Activated T-helper 9 cell treated with anti-CD3 and anti-CD28 coated beads, Interleukin-2, amount 50 U/mL, for 16 hours (primary cell): ENCODE results near the gene PLK3.
"Not testable (repeated sequence)": the region's sequence is repeated elsewhere in the genome, so short reads cannot be mapped to it uniquely, and the experiment has no call there.

ENCODE experiments used
- DNase-seq: peaks from one replicate; pipeline ENCODE4 v3.0.0-alpha.2; 2020; ENCODE audit warnings: low read depth

PLK3 gene

DNA sequence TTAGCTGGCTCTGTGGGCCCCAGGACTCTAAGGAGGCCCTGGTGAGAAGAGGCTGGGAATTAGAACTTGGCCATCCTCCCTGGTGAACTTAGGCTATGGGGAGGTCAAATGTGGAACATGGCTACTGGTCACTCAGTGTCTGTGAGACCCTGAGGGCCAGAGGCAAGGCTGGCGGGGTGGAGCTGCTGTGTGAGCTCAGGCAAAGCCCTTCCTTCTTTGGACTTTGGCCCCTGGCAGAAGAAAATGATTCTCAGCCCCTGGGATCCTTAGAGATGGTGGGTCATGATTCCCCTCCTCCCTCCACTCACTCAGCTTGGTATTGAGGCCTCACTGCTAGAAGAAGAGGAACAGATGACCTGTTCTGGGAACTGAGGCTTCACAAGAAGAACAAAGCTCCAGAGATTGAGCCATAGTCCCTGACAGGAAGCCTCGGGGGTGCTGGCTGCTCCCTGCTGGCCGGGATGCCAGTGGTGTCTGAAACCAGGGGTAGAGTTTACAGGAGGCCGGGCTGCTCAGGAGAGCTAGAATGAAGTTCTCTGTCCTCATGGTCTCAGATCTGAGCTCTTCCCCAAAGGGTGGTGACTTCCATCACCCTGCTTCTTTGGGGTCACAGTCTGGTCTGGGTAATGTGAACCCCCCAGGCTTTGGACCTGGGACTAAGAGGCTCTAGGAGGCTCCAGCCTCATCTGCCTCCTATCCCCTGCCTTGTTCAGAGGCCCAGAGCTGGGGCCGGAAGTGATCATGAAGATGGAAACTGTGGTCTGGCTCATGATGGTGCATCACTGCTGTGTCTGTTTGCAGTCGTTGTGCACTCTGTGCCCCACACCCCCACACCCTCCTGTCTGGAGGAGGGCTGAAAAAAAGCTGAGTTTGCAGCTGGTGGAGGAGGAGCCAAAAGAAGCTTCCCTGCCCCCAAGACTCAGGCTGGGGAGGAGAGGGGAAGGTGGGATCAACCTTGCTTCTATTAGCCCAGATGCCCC lies 9.1 kb downstream of the PLK3 start:
- DNase-seq, result peak; percentile 78

DNA sequence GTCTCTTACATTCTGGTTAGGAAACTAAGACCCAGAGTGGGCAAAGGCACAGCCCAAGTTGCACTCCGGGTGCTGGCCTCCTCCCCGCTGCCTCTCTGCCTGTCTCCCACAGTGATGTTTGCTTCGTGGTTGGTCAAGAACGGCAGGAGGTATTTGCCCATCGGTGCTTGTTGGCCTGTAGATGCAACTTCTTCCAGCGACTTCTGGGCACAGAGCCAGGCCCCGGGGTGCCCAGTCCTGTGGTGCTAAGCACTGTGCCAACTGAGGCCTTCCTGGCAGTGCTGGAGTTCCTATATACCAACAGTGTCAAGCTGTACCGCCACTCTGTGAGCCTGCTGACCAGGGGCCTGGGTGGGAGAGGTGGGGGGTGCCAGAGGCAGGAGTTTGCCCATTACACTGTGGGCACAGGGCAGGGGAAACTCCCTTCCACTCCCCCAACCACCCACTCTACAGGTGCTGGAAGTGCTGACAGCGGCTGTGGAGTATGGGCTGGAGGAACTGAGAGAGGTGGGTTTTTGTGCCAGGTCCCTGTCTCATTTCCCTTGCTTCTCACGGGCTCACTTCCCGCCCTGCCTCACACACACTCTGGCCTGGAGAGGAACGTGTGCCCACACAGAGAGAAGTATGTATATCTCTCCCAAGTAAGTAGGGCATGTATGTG lies 10.1 kb downstream of the PLK3 start:
- DNase-seq, result no peak

DNA sequence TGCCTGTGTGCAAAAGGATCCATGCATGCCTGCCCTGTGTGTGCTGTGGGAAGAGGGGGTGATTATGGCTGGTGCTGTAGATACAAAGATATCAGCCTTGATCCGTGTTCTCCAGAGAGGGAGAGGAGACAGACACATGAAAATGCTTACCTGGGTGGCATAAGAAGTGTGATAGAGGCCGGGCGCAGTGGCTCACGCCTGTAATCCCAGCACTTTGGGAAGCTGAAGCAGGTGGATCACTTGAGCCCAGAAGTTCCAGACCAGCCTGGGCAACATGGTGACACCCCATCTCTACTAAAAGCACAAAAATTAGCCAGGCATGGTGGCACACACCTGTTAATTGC lies 10.6 kb downstream of the PLK3 start:
- not testable (repeated sequence) for DNase-seq

DNA sequence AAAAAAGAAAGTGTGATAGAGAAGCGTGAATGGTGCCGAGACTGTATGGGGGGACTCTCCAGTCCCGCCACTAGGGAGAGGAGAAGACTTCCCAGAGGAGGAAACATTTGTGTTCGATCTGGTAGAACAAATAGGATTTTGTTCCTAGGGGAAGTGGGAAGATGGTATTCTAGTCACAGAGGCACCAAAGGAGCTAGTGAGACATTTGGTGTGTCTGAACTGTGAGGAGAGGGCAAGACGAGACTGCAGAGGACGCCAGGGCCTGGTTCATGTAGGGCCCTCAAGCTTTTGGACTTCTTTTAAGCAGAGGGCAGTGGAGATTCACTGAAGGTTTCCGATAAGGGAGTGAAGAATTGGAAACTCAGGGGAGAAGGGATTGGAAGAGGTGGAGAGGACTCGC lies 11.1 kb downstream of the PLK3 start:
- no peak for DNase-seq

DNA sequence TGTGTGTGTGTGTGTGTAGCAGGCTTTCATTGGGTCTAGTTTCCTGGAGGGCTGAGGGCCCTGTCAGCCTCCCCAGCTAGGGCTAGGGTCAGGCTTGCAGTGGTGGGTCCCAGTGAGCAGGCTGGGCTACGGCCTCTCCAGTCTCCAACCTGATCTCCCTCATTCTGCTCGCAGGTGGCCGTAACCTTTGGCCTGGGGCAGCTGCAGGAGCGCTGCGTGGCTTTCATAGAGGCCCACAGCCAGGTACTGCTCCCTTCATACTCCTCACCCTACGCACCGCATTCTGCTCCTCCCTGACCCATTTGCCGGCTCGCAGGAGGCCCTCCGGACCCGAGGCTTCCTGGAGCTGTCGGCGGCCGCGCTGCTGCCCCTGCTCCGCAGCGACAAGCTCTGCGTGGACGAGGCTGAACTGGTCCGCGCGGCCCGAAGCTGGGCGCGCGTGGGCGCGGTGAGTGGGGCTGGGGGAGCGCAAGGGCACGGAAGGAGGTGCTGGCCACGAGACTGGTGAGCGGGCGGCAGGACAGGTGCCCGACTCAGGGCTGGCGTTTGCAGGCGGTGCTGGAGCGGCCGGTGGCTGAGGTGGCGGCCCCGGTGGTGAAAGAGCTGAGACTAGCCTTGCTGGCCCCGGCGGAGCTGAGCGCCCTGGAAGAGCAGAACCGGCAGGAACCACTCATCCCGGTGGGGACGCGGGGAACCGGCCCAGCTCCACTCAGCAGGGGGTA lies 12.8 kb downstream of the PLK3 start:
- no peak for DNase-seq

DNA sequence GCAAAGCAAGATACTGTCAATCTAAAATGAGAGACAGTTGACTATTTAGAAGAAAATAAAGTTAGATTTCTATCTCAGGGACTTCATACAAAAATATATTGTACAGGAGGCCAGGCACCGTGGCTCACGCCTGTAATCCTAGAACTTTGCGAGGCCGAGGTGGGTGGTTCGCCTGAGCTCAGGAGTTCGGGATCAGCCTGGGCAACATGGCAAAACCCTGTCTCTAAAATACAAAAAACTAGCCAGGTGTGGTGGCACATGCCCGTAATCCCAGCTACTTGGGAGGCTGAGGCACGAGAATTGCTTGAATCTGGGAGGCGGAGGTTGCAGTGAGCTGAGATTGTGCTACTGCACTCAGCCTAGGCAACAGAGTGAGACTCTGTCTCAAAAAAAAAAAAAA lies 15.7 kb downstream of the PLK3 start:
- DNase-seq, result not testable (repeated sequence)

DNA sequence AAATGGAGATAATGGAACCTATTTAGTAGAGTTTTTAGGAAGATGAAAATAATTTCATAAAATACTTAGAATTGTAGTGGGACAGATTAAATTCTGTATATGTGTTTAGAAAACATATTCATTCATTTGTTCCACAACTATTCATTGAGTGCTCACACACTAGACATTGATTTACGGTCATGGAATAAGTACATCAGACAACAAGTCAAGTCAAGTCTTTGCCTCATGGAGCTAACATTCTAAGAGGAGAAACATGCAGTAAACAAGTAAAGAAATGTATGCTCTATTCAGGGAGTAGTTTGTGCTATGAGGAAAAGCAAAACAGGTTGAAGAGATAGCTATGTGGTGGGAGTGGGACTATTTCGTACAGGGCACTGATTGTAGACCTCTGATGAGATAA lies 17.1 kb downstream of the PLK3 start:
- DNase-seq, result no peak

DNA sequence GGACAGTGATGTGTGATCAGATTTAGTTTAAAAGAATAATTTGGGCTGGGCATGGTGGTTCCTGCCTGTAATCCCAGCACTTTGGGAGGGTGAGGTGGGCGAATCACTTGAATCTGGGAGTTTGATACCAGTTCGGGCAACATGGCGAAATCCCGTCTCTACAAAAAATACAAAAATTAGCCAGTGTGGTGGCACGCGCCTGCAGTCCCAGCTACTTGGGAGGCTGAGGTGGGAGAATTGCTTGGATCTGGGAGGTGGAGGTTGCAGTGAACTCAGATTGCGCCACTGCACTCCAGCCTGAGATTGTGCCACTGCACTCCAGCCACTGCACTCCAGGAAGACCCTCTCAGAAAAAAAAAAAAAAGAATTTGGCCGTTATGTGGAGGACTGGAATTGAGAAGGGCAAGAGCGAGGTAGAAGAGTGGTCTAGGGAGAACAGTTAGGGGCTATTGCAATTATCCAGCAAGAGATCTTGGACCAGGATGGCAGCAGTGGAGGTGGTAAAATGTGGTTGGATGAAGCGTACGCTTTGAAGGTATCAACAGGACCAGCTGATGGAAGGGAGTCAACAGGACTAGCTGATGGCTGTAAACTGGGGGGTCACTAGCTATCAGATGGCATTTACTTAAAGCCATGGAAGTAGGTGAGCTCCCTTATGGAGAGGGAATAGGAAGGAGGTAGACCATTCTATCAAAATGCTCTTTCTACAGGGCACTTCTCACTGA lies 17.8 kb downstream of the PLK3 start:
- DNase-seq, result no peak

DNA sequence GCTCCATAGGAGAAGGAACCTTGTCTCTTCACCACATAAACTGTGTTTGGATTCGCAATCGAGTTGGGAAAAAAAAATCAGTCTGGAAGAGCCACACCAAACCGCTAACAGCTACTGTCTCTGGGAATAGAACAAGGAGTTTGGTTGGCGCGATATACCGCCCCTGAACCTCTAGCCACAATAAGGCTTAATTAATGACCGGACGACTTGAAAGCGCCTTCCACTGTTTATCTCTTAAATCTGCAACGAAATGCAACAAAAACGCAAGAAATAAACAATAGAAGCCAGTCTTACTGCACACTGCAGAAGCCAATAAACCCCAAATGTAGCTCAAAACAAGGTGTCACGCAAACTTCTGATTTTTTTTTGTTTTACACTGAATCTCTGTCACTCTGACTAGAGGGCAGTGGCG lies 19.0 kb downstream of the PLK3 start:
- no peak for DNase-seq

DNA sequence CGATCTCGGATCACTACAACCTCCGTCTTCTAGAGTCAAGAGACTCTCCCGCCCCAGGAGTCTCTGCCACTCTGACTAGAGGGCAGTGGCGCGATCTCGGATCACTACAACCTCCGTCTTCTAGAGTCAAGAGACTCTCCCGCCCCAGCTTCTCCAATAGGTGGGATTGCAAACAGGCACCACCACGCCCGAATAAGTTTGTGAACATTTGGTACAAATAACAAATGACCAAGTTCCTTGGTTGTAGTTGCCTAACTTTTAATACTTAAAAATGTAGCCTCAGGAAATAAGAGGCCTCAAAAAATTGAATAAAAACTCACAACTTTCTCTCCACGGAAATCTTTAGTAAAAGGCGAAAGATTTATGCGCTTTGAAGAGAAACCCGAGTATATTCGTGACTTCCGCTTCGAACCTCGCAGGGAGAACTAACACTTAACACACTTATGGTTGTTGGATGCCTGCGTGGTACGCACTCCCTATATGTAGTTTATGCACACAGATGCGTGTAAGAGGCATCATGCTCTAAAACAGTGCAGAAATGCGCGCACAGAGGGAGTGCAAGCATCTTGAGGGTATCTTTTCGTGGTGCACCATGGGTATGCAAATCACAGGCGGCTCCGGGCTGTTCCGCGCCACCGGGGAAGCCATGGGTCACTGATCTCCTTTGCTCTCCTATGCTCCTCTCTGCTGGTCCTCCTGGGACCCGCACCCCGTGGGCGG lies 19.6 kb downstream of the PLK3 start:
- DNase-seq, result peak; percentile 59

DNA sequence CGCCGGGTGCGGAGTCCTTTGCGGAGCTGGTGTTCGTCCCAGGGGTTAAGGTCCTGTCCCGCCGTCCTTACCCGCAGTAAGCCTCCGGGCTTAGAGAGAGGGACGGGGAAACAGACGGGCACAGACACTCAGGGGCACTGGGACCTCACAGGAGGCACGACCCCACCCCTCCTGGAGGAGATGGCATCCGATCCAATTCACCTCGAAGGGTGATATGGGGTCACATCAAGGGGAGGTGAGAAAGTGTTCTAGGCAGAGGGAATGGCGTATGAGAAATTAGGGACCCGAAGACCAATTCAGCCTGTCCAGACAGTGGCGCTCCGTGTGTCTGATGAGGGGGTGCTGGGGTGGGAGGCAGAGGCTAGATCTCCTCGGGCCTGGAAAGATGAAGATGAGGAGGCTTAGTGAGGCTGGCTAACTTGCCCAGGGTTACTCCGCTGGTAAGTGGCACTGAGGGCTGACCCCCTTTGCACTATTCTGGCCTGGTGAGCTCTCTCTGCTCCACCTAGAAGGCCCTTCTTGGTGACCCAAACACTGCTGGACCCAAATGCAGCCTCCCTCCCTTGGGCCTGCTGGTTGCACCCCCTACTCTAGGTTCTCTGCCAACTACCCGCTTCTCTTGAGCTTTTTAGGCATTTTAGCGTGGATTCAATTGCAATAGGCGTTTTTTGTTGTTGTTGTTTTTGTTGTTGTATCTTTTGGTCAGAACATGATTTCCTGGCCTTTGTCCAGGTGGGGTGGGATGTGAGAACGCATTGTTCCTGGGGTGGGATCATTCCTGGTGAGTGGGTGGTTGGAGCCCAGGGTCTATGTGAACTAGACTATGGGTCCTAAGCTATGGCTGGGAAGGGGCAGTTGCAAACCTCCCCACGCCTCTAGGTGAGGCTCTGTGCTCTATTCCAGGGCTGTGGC lies 20.4 kb downstream of the PLK3 start:
- DNase-seq, result no peak

DNA sequence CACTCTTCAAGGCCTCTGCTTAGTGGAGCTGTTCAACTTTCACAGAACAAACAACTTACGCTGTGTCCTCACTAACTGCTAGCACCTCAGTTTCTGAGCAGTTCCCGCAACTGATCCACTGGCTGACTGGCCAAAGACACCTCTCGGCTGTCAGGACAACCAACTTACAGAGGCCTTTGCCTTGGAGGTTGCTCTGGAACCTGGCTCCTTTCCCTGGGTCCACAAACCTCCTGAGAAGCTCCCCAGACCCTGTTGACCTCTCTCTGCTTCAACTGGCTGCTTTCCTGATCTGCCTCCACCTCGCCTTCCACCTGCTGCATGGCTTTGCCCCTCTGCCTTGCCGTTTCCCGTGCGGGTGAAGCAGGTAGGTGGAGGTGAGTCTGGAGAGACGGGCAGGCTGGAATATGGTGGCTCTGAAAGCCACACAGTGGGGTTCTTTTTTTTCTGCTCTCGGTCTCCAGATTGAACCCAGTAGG lies 21.1 kb downstream of the PLK3 start:
- DNase-seq, result no peak

DNA sequence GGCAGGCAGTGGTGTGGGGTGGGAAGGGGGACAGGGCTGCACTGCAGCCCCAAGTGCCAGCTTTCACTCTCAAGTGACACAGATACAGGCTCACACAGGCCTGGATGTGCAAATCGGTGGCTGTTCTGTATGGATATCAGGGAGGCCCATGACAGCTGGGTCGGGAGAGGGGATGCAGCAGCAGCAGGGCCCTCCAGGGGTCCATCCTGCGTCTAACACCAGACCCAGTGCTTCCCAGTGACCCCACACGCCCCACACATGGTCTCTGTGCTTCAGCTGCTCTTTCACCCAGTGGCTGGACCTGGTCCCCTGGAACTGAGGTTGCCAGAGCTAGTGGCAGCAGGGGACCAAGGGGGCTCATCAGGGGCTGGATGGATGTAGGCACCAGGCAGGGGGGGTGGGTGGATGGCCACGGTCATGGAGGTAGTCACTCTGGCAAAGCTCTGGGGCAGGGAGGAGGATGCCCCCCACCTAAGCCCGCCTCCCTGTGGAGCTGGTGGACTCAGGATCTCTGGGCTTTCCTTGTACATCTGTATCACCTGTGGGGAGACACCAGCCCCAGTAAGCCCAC lies 22.0 kb downstream of the PLK3 start:
- DNase-seq, result no peak

DNA sequence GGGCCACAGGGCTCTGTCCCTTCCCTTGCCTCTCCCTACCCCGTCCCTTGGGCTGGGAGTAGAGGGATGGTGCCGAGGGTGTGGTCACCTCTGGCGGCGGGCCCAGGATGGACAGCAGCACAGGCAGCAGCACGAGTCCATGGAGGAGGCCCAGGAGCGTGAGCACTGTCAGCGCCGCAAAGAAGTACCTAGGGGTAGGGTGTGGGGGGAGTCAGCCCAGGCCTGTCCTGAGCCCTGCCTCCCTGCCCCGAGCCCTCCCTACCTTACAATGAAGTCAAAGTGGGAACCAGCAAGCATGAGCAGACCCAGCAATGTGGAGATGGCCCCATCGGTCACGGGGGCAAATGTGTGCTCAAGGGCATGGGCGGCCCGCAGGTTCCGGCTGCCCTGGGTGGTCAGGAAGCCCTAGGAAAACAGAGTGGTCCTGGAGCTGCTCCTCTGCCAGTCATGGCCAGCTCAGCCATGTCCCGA lies 22.8 kb downstream of the PLK3 start:
- DNase-seq, result no peak

DNA sequence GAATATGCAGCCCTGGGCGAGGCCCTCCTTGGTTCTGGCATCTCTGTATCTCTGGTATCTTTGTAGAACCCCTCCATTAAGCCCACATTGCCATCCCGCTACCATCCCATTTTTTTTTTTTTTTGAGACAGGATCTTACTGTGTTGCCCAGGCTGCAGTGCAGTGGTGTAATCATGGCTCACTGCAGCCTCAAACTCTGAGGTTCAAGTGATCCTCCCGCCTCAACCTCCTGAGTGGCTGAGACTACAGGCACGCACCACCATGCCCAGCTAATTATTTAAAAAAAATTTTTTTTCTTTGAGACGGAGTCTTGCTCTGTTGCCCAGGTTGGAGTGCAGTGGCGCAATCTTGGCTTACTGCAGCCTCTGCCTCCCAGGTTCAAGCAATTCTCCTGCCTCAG lies 24.2 kb downstream of the PLK3 start:
- DNase-seq, result not testable (repeated sequence)

DNA sequence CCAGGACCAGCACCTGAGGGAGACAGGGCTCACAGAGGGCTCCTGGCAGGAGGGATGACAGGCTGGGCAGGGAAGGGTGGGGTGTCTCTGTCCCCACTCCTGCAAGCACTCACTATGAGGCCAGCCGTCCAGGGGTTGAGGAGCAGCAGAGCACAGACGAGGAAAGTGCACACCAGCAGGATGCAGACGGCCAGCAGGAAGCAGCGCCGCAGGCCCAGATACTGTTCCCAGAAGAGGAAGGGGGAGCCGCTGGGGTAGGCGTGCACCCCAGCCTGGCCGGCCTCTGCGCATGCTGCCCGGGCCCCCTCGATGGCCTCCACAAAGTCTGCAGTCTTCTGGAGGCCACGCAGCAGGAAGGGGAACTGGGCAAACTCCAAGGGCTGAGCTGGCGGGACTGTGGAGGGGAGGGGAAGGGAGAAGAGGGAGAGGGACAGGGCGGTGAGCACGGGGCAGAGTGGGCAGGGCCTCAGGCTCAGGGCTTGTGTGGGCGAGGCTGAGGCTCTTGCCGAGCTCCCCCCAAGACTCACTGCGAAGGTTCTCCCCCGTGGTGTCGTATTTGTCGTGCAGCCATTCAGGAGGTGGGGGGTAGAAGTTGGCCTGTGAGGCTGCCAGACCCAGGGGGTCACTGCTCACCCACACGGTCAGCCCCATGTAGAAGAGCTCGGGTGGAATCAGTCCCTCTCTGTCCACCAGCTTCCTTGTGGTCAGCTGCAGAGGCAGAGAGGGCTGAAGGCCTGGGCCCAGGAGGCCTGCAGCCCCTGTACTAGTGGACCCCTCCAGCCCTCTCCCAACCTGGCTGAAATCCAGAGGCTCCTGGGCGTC lies 26.4 kb downstream of the PLK3 start:
- no peak for DNase-seq

DNA sequence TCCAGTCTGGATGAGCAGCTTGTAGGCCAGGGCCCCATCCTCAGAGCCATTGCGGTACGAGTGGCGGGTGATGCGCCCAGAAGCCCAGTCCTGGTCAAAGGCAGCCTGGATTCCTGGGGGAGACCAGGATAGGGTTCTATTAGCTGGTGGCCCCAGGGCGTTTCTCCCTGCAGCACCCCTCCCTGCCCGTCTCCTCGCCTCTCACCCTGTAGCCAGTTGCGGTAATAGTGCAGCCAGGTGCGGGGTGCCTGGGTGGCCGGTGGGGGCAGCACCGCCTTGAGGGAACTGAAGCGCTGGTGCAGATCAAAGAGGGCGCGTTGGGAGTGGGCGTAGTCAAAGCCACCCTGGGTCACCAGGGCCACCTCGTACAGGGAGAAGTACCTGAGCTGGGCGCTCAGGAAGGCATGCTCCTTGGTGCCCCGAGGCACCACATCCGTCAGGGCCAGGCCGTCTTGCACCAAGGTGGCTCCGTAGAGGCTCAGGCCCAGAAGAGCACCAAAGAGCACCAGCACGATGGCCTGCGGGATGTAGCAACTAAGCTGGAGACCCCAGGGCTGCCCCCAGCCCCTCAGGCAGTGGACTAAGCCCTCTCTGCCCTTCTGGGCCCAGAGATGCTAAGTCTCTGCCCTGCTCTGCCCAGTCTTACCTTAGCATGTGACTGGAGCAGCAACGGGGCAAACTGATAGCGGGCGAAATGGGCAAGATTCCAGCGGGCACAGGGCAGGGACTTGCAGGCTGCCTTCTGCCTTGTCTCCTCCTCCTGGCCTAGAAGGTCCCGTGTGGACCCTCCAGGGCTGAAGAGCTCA lies 27.2 kb downstream of the PLK3 start:
- no peak for DNase-seq
